GM12878 (cell line): Measurements from ENCODE around the gene CCDC149. TPM values are rescaled to one million over a fixed set of nuclear protein-coding genes. Genes with fewer than 3 reads are reported as not detected.

Source experiments
- ATAC-seq: fragments of 200-7000 bp; cut with Tn5 transposase; 3 replicates; pipeline ENCODE4 v1.9.1; 2020; ENCODE audit warnings: mild to moderate bottlenecking, moderate library complexity
- BruUV-seq: library from RNA; stranded (reverse); fragments of 400-500 nt; replicated peaks from 2 replicates; lab custom pipeline; 2021; lab: Mats Ljungman, UMichigan
- CTCF ChIA-PET: fragments of 300-600 bp; sonication (Branson Sonifier 250); formaldehyde crosslinking; extraction: SDS; loops from one replicate; lab custom pipeline; 2021; ENCODE audit warnings: inconsistent platforms; lab: Yijun Ruan, JAX
- POLR2A ChIA-PET: fragments of 350-600 bp; formaldehyde crosslinking; extraction: SDS; loops from one replicate; lab custom pipeline; 2021; ENCODE audit warnings: inconsistent platforms; lab: Charles Lee
- RAD21 ChIA-PET: fragments of 300-600 bp; sonication (Branson Sonifier 250); formaldehyde crosslinking; loops from one replicate; lab custom pipeline; 2023; ENCODE audit warnings: antibody characterized with exemption; ENCODE audit not compliant: unreplicated experiment; lab: Charles Lee
- SMC1A ChIA-PET: fragments of 300-600 bp; sonication (Branson Sonifier 250); formaldehyde crosslinking; loops from one replicate; lab custom pipeline; 2023; ENCODE audit not compliant: unreplicated experiment, uncharacterized antibody; lab: Charles Lee
- DNase-seq: peaks from one replicate; pipeline ENCODE4 v3.0.0-alpha.2; 2011; ENCODE audit warnings: low read depth, low spot score
- FAIRE-seq: peaks from 3 replicates; lab custom pipeline; 2011; peaks lifted over from hg19 to GRCh38; lab: Jason Lieb, UNC
- H2AFZ ChIP-seq: 2 replicates; pipeline ENCODE4 v1.6.0; 2011; ENCODE audit warnings: low read depth, low read length, control low read depth; ENCODE audit not compliant: control insufficient read depth
- H3K27ac ChIP-seq: 2 replicates; pipeline ENCODE4 v1.5.1; 2011; ENCODE audit warnings: control low read depth; ENCODE audit not compliant: control insufficient read depth, insufficient read depth
- H3K27me3 ChIP-seq, 2 experiments: replicated peaks in 1 of 2; 2 replicates each; pipeline versions ENCODE4 v1.6.0 to v1.6.1; 2011; ENCODE audit warnings: low read length in 1 of 2; ENCODE audit not compliant: control insufficient read depth in 2 of 2, insufficient read depth in 2 of 2
- H3K36me3 ChIP-seq, 2 experiments: 2 replicates each; pipeline ENCODE4 v1.5.1; 2011; ENCODE audit warnings: low read length in 1 of 2; ENCODE audit not compliant: control insufficient read depth in 2 of 2, insufficient read depth in 2 of 2
- H3K4me1 ChIP-seq: 2 replicates; pipeline ENCODE4 v1.6.1; 2011; ENCODE audit warnings: mild to moderate bottlenecking, low read length, moderate library complexity, mixed read lengths; ENCODE audit not compliant: control insufficient read depth, insufficient read depth
- H3K4me2 ChIP-seq: 2 replicates; pipeline ENCODE4 v1.6.0; 2011; ENCODE audit warnings: control low read depth; ENCODE audit not compliant: control insufficient read depth, insufficient read depth
- H3K4me3 ChIP-seq: fragments of 200-600 bp; sonication (generic); 2 replicates; pipeline ENCODE4 v1.5.1; 2016
- H3K79me2 ChIP-seq: 2 replicates; pipeline ENCODE4 v1.6.0; 2011; ENCODE audit warnings: low read length; ENCODE audit not compliant: control insufficient read depth, insufficient read depth
- H3K9ac ChIP-seq: 2 replicates; pipeline ENCODE4 v1.8.0; 2011; ENCODE audit warnings: low read length, control low read depth, mixed read lengths; ENCODE audit not compliant: control insufficient read depth, insufficient read depth
- H3K9me3 ChIP-seq: replicated peaks from 3 replicates; pipeline ENCODE4 v1.5.1; 2011; ENCODE audit warnings: mild to moderate bottlenecking, low read length; ENCODE audit not compliant: control insufficient read depth, insufficient read depth
- H4K20me1 ChIP-seq: 2 replicates; pipeline ENCODE4 v1.6.0; 2011; ENCODE audit not compliant: control insufficient read depth, insufficient read depth
- BCL3 ChIP-seq: IDR thresholded peaks from 2 replicates; pipeline ENCODE4 v1.6.1; 2011; ENCODE audit warnings: borderline replicate concordance, low read depth, mild to moderate bottlenecking, moderate library complexity, low read length; ENCODE audit not compliant: insufficient read depth, poor library complexity, severe bottlenecking
- BMI1 ChIP-seq: fragments of 450-650 bp; IDR thresholded peaks from 2 replicates; pipeline ENCODE4 v1.6.1; 2016; ENCODE audit warnings: mild to moderate bottlenecking, moderate library complexity, borderline replicate concordance
- E2F8 ChIP-seq: fragments of 450-650 bp; IDR thresholded peaks from 2 replicates; pipeline ENCODE4 v1.6.1; 2018; ENCODE audit warnings: mild to moderate bottlenecking, low read depth, moderate library complexity; ENCODE audit not compliant: partially characterized antibody
- ETV6 ChIP-seq, 2 experiments: fragments of 450-650 bp in 1 of 2; IDR thresholded peaks in 1 of 2; conservative IDR thresholded peaks in 1 of 2; 2 replicates each; pipeline ENCODE4 v1.6.1; 2014; ENCODE audit warnings: antibody characterized with exemption in 1 of 2, borderline replicate concordance in 1 of 2, low read depth in 1 of 2, mild to moderate bottlenecking in 1 of 2, moderate library complexity in 1 of 2
- EZH2 ChIP-seq: IDR thresholded peaks from 2 replicates; pipeline ENCODE4 v1.6.1; 2012; ENCODE audit warnings: low read depth, mild to moderate bottlenecking, control low read depth, inconsistent platforms, low read length, borderline replicate concordance; ENCODE audit not compliant: control insufficient read depth
- HDAC6 ChIP-seq: fragments of 200-600 bp; sonication (generic); IDR thresholded peaks from one replicate; pipeline ENCODE4 v1.8.0; 2017; ENCODE audit warnings: antibody characterized with exemption; ENCODE audit not compliant: unreplicated experiment
- RAD51 ChIP-seq: fragments of 450-650 bp; IDR thresholded peaks from 2 replicates; pipeline ENCODE4 v1.6.1; 2016; ENCODE audit warnings: moderate library complexity, mild to moderate bottlenecking, inconsistent platforms
- RB1 ChIP-seq: fragments of 450-650 bp; formaldehyde crosslinking; IDR thresholded peaks from 2 replicates; pipeline ENCODE4 v1.6.1; 2017; ENCODE audit warnings: mild to moderate bottlenecking, borderline replicate concordance
- SMC3 ChIP-seq: IDR thresholded peaks from 2 replicates; pipeline ENCODE4 v1.6.1; 2011; ENCODE audit warnings: low read length, improper control_type of control experiment, borderline replicate concordance
- ZNF384 ChIP-seq: IDR thresholded peaks from 2 replicates; pipeline ENCODE4 v1.6.1; 2012; ENCODE audit warnings: low read depth, mild to moderate bottlenecking, low read length, improper control_type of control experiment, borderline replicate concordance
- WGBS: methylation state at CpG from one replicate; pipeline ENCODE4 v1.1.6; 2016; ENCODE audit warnings: low lambda C conversion rate; ENCODE audit not compliant: insufficient replicate concordance, insufficient coverage; ENCODE audit errors: missing lambda C conversion rate; 5-methylcytosine and 5-hydroxymethylcytosine counted together
- in situ Hi-C: fragments of 300-500 bp; cut with MboI; formaldehyde crosslinking; loops from 9 replicates; pipeline ENCODE4 v1.14.3; 2018; ENCODE audit warnings: mixed read lengths
- intact Hi-C: fragments of 100-400 bp; cut with micrococcal nuclease; formaldehyde crosslinking; loops from one replicate; pipeline ENCODE4 v1.14.2; 2022; ENCODE audit not compliant: unreplicated experiment
- polyA plus RNA-seq, 11 experiments: library from polyadenylated mRNA; depleted of rRNA in 4 of 11; unstranded in 6 of 11; stranded (reverse) in 5 of 11; fragments of >200 nt; fragmentation: Nextera tagmentation in 4 of 11; fragmentation: Illumina TruSeq in 1 of 11; extraction: Ambion mirVana in 4 of 11; extraction: Trizol in 1 of 11; gene quantifications; 1 replicate in 1 of 11; 2 replicates in 10 of 11; pipeline versions ENCODE4 v1.2.1 to v1.2.3, GENCODE V29; 2011 to 2016; ENCODE audit warnings: inconsistent platforms in 2 of 11, missing spikeins in 2 of 11, low read depth in 1 of 11
- total RNA-seq, 4 experiments: library from RNA; depleted of rRNA in 3 of 4; stranded (reverse); fragments of >200 nt in 3 of 4; fragmentation: Illumina TruSeq in 1 of 4; extraction: Trizol in 1 of 4; gene quantifications; 2 replicates each; pipeline versions ENCODE4 v1.2.1 to v1.2.3, GENCODE V29; 2013 to 2021

Gene CCDC149
- total and polyA plus RNA-seq, 10 of the 15 experiments (the other 5 are each of a cell fraction or from before 2014, with no cell fraction given): 0.03 to 0.04 (median 0.04) TPM; not detected in 7

GRCh38 chr4:24771241-24771640 is 141.6 kb downstream of the CCDC149 start:
- H3K27me3 ChIP-seq: no peaks in the 10 kb centered on the region
- no peak overlapping the region for H3K4me3 ChIP-seq
- FAIRE-seq (no peak), DNase-seq (no peak), ATAC-seq (no peak)
- no peak overlapping the region for H3K27ac ChIP-seq
- H4K20me1 ChIP-seq: no peaks in the 10 kb centered on the region
- POLR2A ChIA-PET: no interaction called here
- no peaks in the 10 kb centered on the region for H3K36me3 ChIP-seq
- H3K4me2 ChIP-seq: no peak overlapping the region
- TF ChIP-seq BMI1 (no peak), RB1 (no peak), EZH2 (no peak), SMC3 (no peak), BCL3 (no peak)
- H3K9ac ChIP-seq: no peak overlapping the region
- SMC1A ChIA-PET: no interaction called here
- in situ Hi-C loops (no loop called here), intact Hi-C loops (no loop called here)
- CTCF ChIA-PET: no interaction called here
- 66% methylated on average over 4 of the region's 4 CpGs for WGBS
- peaks cover 11% of the 10 kb centered on the region for H3K4me1 ChIP-seq
- RAD21 ChIA-PET: no interaction called here
- no peaks in the 10 kb centered on the region for H3K9me3 ChIP-seq
- H2AFZ ChIP-seq: no peak overlapping the region
- BruUV-seq: no TSS peak
- no peaks in the 10 kb centered on the region for H3K79me2 ChIP-seq

- WGBS: 29% methylated on average over 4 of the region's 4 CpGs
- CTCF ChIA-PET: interaction anchor here (1.3 kb wide), 1 partner anchor 282 kb away, joined by 3 read pairs; no protein-coding TSS in a partner anchor
- intact Hi-C loops: no loop called here
- no peak overlapping the region for H3K9ac ChIP-seq
- no peak overlapping the region for H3K4me2 ChIP-seq
- ATAC-seq (no peak), DNase-seq (no peak), FAIRE-seq (no peak)
- no peaks in the 10 kb centered on the region for H4K20me1 ChIP-seq
- H3K27me3 ChIP-seq: no peaks in the 10 kb centered on the region
- POLR2A ChIA-PET: no interaction called here
- no peak overlapping the region for H3K4me3 ChIP-seq
- H3K4me1 ChIP-seq: peaks cover 11% of the 10 kb centered on the region
- no peaks in the 10 kb centered on the region; the same call in 2 of the 3 replicates for H3K9me3 ChIP-seq
- H2AFZ ChIP-seq: no peak overlapping the region
- BruUV-seq: no TSS peak
- in situ Hi-C loops: no loop called here
- H3K27ac ChIP-seq: no peak overlapping the region
- no peaks in the 10 kb centered on the region for H3K36me3 ChIP-seq
- RAD21 ChIA-PET: no interaction called here
- no peaks in the 10 kb centered on the region for H3K79me2 ChIP-seq
- SMC1A ChIA-PET: no interaction called here
- TF ChIP-seq E2F8 (no peak), RAD51 (no peak), ZNF384 (no peak), HDAC6 (no peak), ETV6 (conservative IDR thresholded peaks at IDR 0.05 in 1 of 2, IDR thresholded peaks at IDR 0.05 in 1 of 2; ENCODE audit: borderline replicate concordance in 1 of 2, low read depth in 1 of 2) (no peak)
Measured at GRCh38 chr4:24770667-24771066, 142.2 kb downstream of the CCDC149 start.
